NCI-H2171 (cell line): Measurements from ENCODE around the gene ANO2.
"Not testable (repeated sequence)": the region's sequence is repeated elsewhere in the genome, so short reads cannot be mapped to it uniquely, and the experiment has no call there.

ENCODE experiments used
- DNase-seq: peaks from one replicate; lab custom pipeline; 2025; lab: John Stamatoyannopoulos, UW

ANO2 gene

DNA sequence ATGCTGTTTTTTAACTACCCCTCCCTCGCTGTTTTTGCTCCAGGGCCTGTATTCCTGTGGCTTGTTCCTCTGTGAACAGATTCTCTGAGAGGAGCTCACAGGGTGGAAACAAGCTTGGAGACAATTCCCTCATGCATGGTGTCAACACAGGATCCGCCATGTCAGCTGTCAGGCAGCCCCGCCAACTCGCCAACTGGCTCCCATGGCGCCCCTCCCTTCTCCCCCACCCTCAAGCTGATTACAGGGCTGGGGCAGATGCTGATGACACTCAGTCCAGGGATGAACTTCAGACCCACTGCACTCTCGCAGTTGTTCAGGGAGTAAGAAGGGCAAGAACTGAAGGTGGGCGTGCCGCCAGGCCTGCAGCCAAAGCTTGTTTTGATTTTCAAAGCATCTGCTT is 283.2 kb downstream of the ANO2 start:
- DNase-seq = peak; percentile 9

- no peak for DNase-seq
Measured at GRCh38 chr12:5660238-5660637, 284.8 kb downstream of the ANO2 start.

- not testable (repeated sequence) for DNase-seq
Measured at GRCh38 chr12:5658339-5658941, 286.6 kb downstream of the ANO2 start.

GRCh38 chr12:5656836-5657235 is 288.2 kb downstream of the ANO2 start:
- DNase-seq = no peak

GRCh38 chr12:5655120-5655519 is 289.9 kb downstream of the ANO2 start:
- no peak for DNase-seq

GRCh38 chr12:5654019-5654418 is 291.0 kb downstream of the ANO2 start:
- DNase-seq = no peak

DNA sequence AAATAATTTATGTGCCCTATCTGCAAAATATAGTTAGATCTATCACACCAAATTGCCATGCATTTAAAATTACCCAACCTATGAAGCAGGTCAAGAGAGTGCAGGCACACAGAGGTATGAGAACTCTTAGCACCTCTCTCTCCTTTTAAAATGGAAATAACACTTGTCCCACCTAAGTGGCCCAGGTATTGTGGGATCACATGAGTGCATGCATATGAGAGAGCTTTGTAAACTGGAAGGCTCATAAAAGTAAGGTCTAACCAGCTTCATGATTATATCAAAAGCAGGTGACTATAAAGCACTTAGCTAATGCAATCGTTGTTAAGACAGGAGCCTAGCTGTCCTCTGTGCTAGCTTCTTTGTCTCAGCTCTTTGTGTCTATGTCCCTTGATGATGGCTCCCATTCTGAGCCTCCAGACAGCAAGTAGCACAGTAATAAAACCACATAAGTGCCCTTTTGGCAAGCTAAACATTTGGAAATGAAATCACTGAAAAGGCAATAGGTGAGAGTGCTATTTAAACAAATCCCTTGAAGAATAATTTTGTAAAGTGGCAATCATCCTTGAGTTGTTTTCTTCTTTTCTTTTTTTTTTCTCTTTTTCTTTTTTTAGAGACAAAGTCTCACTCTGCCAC is 294.1 kb downstream of the ANO2 start:
- no peak for DNase-seq

DNA sequence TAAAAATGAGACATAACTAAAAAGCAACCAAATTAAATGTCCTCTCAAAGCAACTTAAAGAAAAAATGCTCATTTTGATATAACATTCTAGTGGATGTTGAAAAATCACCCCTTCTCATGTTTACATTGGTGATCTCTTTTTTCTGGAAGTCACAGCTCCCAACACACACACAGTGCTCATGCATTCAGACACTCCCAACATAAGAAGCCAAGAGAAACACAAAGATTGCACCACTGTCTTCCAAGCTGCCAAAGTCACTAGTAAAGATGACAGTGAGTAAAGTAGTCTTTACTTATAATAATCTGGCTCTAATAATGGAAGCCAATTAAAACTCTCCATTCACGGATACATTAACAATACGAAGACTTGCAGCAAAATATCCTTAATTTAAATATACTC is 294.8 kb downstream of the ANO2 start:
- DNase-seq = no peak

DNA sequence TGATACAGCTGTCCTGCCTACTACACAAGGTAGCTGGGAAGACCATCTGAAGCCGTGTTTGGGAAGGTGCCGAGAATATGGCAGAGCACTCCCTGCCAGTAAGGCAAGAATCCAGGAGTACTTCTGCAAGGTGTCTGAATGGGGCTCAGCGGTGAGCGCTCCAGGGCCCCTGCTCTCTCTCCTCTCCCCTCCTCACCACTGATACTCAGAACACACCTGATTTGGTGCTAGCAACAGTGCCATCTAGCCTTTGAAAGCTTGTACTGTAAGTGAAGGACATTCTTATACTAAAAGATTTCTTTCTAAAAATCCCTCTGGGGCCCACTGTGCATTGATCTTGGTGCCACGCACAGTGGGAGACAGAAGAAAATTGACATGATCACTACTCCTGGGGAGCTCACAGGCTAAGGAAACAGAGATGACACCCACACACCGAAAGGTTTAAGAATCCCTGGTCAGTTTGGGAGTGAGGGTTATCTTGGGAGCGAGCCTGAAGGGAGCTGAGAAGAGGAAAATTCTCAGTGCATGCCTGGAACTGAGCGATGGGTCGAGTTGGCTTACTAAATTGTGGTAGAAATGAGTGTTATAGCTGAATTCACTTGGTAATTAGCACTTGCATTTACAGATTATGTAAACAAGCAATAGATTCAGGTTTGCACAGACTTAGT is 296.2 kb downstream of the ANO2 start:
- DNase-seq = peak; percentile 73

DNA sequence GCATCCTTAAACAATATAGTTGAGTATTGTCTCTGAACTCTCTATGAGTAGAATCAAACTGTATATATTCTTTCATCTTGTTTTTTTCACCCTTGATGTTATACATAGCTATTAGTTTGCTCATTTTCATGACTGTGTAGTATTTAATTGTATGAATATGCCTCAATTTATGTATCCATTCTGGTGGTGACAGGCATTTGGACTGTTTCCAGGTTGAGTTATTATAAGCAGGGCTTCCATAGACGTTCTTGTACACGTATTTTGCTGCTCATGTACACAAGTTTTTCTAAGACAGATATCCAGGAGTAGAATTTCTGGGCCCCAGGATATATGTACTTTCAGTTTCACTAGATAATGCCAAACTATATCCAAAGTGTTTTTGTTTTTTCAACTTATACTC is 301.8 kb downstream of the ANO2 start:
- DNase-seq = no peak

- DNase-seq = no peak
Measured at GRCh38 chr12:5637698-5638097, 307.4 kb downstream of the ANO2 start.

- DNase-seq = no peak
Measured at GRCh38 chr12:5636907-5637306, 308.2 kb downstream of the ANO2 start.

- DNase-seq = no peak
Measured at GRCh38 chr12:5633106-5633505, 312.0 kb downstream of the ANO2 start.

DNA sequence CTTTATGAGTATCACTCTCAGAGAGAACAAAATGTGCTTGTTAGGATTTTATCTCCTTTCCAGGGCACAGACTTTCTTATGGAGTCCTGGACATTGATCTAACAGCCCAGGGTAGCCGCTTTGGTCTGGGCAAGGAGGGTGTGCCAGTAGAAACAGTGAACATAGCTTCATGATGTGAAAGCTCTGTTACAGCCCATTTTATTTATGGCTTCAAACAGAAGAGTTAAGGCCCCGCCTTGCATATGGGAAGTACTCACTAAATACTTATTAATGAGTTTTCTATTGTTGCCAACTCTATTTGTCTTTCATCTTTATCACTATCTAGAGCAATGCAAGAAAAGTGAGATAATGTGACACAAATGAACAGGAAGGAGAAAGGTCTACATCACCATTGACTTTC is 312.6 kb downstream of the ANO2 start:
- DNase-seq = no peak

DNA sequence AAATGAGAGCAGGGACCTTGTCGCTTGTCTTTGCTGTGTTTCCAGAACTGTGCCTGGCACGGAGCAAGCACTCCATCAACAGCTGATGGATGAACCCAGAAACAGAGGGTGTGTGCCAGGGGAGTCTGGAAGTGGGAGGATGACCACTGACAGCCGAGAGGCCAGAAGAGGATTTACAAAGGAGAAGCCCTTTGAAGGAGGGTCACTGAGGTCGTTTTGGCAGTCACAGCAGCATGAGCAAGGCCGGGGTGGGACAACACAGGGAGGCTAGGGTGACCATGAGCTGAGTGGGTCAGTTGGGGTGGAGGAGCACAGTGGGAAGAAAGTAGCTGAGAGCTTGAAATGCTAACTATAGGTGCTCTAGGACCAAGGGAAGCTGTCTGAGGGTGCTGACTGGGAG is 313.6 kb downstream of the ANO2 start:
- DNase-seq = no peak

DNA sequence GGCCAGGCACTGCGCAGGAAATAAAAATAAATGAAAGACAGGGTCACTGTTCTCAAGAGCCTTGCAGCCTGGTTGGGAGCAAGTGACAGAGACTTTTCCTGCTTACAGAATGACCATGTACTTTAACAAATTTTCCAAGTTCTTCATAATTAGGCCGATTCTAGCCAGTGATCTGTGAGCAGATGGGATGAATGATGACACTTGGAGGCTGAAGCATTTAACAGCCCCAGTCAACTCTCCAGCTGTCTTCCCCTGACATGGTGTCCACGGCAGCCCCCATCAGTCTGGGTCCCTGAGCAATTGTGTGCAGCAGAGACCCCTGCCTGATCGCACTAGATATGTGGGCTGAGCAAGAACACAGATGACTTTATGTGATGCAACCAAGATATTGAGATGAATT is 314.3 kb downstream of the ANO2 start:
- DNase-seq = no peak

GRCh38 chr12:5628501-5628900 is 316.6 kb downstream of the ANO2 start:
- DNase-seq = no peak

DNA sequence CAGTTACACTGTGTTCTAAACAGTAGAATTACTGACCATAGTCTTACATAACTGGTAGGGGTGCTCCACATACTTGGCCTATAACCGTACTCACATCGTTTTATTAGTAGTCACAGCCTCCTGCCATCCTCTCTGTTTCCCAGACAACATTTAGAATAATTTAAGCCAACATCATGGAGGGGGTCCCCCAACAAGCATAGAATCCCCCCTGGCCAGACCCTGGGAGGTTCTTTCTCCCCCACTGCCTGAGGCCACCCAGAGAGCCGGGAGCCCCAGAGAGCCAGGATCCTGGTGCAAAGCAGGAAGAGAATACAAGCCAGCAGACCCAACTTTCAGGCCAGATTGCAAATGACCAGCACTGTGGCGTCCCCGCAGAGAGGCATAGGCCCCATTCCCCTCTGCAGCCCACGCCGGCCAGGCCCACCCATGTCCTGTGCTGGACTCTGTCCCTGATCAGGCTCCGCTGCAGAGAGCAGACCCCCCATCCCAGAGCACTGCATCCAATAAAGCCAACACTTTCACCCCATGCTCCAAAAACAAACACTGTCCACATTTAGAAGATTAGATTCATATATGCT is 317.9 kb downstream of the ANO2 start:
- DNase-seq = no peak

GRCh38 chr12:5626151-5626550 is 318.9 kb downstream of the ANO2 start:
- DNase-seq = no peak

DNA sequence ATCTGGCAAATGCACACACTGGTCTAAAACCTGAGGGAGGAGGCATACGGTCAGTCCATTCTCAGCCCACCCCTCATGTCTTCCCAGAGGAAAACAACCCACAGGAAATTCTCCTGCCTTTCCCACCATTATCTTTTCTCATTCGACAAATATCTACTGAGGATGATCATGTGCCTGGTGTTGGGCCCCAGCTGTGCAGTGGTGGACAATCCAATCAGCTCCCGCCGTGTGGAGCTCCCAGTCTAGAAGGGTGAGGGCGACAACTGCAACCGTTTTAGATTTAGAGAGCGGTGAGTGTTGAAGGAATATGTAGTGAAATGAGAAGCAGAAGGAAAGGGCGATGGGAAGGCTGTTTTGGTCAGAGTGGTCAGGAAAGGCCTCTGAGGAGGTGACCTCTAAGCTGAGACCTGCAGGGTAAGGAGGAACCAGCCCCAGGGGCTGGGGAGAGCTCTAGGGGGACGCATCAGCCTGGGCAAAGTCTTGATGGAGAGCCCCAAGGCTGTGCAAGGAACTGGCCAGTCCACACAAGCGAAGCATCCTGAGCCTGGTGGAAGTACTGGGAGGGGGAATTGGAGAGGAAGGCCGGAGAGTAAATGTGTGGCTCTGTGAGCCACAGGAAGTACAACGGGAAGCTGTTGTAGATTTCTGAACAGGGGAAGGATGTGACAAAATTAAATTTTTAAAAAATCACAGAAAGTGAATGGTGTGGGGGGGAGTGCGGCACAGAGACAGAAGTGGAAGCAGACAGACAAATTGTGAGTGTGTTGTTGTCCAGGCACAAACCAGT is 320.4 kb downstream of the ANO2 start:
- DNase-seq = no peak

DNA sequence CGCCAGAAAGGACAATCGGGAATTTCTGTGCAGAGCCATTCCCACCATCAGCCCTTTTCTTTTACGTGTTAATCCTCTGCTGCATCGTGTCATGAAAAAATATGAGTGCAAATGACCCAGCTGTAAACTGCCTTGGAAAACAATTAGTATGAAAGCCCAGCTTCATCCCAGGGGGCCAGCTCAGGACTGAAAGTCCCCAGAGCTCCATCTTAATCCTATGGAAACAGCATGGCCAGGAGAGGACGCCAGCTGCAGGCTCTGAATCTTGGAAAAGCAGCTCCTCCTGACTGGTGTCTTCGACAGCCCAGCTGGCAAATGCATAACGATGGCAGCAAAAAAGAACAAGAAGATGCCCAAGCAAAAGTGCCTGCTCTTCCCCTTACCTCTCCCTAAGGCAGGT is 321.6 kb downstream of the ANO2 start:
- no peak for DNase-seq

DNA sequence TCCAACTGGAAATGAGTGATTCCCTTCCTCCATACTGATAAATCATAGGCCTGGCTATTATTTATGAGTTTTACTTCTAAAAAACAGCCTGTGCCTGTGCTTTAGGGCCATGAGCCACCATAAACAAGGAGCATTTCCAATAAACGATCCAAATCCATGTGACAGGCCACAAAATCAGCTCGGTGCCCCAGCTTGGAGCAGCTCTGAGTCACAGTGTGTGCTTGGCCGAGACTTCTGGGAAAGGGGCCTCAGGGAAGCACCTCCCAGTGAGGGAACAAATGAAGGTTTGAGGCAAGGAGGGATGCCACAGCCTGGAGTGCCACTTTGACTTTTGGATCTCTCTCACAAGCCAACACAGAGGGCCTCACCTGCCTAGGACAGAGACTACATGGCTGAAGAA is 322.8 kb downstream of the ANO2 start:
- DNase-seq = no peak

GRCh38 chr12:5621329-5621728 is 323.7 kb downstream of the ANO2 start:
- no peak for DNase-seq
